NCI-H526 (cell line): Measurements from ENCODE around the gene RFC5.
"Not testable (repeated sequence)": the region's sequence is repeated elsewhere in the genome, so short reads cannot be mapped to it uniquely, and the experiment has no call there.

ENCODE experiments used
- DNase-seq, 2 experiments: peaks; one replicate each; lab custom pipeline; 2025; lab: John Stamatoyannopoulos, UW

Gene RFC5

DNA sequence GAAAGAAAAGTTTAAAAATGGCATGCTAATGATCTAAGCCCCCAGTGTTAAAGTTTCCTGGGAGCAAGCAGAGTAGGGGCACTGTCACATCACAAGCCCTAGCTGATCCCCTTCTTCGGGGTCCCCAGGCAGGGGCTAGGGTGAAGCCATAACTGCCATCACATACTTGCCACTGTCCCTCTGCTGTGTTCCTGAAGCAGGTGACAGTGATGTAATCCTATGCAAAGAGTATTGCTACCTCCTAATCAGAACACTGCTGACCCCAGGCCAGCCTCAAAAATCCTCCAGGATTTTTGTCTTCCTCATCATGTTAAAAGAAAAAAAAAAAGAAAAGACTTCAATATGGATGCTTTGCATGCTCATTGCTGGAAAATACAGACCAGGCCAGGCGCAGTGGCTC lies 1.2 kb upstream of the RFC5 start:
- DNase-seq = no peak

DNA sequence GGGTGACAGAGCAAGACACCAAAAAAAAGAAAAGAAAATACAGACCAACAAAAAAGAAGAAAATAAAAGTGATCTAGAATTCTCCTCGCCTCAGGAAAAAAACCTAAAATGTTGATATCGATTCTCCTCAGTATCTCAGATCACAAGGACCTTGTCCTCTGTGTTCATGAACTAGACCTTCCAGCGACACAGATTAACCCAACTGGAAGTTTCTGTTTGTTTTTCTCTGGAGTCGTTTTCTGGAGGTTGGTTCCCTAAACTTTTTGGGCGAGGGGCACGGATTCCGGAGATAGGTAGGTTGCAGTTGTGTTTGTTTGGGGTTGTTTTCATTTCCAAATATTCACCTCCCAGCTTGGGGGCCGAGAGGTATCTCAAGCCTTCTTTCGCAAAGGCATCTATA lies 559 bp upstream of the RFC5 start:
- no peak for DNase-seq

DNA sequence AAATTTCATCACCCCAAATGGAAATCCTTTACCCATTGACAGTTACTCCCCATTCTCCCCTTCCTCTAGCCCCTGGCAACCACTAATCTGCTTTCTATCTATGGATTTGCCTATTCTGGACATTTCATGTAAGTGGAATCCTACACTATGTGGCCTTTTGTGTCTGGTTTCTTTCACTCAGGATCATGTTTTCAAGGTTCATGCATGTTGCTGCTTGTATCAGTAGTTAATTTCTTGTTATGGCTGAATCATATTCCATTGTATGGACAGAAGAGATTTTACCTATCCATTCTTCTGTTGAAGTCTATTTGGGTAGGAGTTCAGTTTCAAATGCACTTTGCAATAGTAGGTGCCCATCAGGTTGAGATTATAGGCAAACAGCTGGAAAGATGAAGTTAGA lies 1.4 kb downstream of the RFC5 start:
- DNase-seq = no peak

DNA sequence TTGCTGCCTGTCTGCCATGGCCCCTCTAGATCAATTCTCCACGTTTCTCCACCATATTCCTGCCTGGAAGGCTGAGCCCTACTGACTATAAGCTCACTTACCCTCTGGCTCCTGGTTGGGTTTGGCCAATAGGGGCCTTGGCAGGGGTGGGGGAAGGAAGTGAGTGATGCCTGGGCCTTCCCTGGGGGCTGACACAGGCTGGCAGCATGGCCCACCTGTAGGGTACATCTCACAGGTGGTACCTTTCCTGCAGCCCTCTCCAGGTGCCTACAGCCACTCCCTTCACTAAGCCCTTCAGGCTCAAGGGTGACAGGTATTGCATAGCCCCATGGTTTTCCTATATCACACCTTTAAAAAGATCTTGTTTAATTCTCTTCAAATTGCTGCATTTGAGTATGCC lies 3.5 kb downstream of the RFC5 start:
- DNase-seq = no peak

DNA sequence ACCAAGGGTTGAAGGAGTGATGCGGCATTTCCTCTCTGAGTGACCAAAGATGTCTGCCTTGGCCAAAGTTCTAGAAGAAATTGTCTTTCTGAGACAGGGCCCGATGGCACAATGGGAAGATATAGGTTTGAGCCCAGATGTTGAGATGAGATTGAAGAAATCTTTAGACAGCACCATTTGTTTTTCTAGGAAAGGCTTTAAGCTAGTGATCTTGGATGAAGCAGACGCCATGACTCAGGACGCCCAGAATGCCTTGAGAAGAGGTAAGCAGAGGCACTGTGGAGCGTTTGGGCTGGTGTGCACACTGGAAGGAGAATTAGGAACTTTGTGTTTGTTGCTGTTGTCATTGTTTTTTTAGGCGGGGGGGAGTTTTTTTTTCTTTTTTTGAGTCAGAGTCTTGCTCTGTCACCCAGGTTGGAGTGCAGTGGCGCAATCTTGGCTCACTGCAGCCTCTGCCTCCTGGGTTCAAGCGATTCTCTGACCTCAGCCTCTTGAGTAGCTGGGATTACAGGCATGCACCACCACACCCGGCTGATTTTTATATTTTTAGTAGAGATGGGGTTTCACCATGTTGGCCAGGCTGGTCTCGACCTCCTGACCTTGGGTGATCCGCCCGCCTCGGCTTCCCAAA lies 5.7 kb downstream of the RFC5 start:
- not testable (repeated sequence) for DNase-seq

DNA sequence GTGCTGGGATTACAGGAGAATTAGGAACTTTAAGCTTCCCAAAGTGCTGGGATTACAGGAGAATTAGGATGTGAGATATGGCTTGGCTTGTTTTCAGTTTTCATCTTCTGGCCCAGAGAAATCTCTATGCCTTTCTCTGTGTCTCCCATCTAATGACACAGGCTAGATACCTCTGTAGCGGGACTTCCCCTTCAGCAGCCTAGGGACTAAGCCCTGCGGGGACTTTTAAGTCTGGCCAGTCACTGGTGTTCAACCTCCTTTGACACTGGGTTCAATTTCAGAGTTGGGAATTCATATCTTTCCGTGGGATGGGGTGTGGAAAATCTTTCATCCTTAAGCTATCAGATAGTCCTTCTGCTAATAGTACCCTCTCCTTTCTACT lies 6.2 kb downstream of the RFC5 start:
- DNase-seq = no peak

DNA sequence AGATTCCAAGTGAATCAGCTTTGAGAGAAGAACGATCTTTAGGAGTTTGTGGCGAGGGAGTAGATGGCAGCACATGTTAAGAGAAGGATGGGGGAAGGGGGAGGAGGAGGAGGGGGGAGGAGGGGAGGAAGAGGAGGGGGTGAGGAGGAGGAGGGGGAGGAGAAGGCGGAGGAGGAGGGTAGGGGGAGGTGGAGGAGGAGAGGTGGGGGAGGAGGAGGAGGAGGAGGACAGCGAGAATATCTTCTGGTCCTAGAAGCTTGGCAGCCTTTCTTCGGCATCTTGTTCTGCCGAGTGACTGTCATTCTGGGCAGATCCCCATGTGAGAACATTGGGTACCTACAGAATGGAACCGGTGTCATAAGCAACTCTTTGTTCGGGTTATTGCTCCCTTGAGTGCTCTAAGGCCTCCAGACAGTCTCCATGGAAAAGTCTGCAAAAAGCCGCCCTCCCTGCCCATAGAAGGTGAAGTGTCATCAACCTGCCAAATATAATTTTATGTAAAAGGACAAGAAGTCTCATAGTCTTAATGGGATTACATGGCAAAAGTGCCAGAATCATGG lies 6.9 kb downstream of the RFC5 start:
- DNase-seq = peak in 1 of 2 experiments; percentile 13

DNA sequence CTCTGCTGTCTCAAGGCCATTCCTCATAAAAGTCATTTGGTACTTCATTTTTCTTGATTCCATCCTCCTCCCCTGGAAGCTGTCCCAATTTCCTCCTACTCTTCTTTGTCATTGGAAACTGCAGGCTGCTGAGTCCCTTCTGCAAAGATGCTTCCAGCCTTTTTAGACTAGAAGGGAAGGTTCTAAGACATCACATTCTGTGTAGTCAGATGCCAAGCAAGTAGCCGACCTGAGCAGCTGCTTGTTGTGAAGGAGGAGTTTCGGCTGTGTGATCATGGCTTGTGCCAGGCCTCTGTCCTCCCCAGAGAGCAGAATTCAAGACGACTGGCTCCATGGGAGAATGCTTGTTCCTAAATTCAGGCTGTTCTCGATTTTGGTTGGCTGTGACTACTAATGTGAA lies 8.7 kb downstream of the RFC5 start:
- no peak for DNase-seq

DNA sequence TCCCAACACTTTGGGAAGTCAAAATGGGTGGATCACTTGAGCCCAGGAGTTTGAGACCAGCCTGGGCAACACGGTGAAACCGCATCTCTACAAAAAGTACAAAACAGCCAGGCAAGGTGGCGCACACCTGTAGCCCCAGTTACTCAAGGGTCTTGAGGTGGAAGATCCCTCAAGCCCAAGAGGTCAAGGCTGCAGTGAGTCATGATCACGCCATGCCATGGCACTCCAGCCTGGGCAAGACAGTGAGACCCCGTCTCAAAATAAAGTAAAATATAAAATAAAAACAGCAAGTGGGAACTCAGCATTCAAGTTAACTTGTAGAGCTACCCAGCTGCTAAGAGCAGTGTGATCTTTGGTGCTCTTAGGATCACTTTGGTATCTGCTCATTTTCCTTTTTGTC lies 12.7 kb downstream of the RFC5 start:
- DNase-seq = no peak

DNA sequence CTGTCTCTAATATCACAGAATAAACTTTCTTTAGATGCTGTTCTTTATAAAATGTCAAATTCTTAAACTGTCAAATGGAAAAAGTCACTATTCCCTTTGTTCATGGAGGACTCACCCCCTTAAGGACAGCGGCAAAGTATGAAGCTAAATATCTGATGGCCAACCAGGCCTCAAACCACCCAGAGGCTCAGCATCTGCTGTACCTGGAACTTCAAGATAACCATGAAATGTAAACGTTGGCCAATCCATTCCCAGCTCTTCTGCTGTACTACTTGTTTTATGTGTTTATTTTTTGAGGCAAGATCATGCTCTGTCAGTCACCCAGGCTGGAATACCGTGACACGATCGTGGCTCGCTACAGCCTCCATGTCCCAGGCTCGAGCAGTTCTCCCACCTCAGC lies 15.7 kb downstream of the RFC5 start:
- no peak for DNase-seq

DNA sequence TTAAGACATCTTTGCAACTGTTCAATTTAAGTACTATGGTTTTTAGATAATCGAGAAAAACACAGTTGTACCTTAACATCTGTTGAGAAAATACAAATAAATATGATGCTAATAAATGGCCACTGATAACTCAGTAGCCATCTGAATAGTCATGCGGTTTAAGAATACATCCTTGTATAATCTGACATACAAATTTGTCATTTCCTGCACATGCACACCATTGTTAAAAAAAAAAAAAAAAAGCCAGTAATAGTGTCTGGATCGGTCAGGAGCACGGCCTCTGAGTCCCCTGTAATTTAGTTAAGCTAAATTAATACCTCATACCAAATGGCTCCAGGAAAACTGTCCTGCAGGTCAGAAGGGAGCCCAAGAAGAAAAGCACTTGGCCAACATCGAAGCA lies 16.8 kb downstream of the RFC5 start:
- DNase-seq = no peak

DNA sequence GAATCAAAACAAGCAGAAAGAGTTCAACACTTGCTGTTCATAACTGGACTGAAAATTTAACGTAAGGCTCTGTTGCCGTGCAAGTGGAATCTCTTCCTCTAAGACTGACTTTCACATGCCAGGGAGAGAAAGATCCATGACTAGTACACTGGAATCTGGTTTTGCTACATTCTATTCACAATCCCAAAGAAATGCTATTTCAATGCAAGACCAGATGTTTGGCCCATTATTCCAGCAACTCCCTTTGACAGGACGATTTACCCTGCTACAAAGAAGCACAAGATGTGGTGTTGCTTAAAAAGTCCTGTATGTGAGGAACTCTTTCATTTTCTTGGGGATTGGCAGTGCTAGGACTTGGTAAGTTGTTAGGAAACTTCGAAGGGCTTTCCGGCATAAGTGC lies 17.4 kb downstream of the RFC5 start:
- DNase-seq = no peak

DNA sequence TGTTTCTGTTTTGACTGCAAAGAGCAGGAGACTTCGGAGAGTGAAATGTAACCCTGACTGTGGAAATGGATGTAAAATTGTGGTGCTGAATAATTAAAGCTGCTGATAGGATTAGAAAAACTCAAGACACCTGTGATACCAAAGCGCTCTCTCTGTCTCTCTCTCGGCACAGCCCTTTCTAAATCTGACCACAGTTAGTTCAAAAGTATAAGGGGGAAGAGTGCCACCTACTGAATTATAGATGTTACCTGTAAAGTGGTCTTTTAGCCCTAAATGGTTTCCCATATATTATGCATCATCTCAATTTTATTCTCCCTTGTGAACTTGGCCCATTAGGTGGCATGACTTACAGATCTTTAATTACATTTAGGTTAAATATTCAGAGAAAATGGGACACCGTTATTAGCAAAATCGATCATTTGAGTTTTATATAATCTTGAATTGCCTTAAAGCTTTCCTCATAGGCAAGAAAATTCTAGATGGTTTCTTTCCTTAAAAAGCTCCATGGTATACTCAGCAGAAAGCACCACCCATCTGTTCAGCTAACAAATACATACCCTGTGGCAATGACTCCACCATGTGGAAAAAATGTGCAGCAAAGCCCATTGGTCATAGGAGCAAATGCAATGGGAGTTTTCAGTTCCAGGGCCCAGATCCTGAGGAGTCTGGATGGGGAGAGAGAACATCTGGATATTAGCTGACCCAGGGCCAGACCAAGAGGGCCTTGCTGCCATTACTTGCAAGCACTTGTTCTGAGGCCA lies 18.1 kb downstream of the RFC5 start:
- peak; percentile 81 to 82 for DNase-seq

DNA sequence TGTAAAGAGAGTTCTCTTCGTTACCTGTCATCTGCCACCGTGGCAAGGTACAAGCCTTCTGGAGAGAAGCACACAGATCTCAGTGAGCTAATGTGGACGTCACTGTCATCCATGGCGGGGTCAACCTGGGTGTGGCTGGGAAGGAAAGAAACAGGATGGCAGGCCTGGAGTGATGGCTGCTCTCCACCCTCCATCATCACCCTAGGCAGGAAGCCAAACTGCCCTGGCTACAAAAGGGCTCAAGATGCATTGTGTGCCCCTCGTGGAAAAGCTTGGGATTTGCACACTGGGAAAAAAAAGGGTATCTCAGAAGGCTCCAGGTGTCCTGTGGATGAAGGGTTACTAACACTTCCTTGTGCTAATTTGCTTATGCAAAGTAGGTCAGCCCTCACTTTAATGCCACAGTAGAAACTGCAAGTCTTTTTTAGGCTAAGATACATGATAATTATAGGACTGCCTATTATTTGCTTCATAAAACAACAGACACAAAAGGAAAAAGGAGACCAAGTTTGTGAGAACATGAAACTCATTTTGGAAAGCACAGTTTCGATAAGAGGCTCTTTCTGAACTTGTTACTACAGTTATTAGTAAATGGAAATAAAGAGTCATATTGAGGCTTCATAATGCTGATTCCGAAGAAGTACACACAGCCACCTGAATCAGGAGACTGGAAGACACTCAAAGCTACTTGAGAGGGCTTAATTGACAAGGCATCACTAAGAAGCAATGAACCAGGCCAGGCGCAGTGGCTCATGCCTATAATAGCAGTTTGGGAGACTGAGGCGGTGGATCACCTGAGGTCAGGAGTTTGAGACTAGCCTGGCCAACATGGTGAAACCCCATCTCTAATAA lies 18.9 kb downstream of the RFC5 start:
- DNase-seq = peak; percentile 97

DNA sequence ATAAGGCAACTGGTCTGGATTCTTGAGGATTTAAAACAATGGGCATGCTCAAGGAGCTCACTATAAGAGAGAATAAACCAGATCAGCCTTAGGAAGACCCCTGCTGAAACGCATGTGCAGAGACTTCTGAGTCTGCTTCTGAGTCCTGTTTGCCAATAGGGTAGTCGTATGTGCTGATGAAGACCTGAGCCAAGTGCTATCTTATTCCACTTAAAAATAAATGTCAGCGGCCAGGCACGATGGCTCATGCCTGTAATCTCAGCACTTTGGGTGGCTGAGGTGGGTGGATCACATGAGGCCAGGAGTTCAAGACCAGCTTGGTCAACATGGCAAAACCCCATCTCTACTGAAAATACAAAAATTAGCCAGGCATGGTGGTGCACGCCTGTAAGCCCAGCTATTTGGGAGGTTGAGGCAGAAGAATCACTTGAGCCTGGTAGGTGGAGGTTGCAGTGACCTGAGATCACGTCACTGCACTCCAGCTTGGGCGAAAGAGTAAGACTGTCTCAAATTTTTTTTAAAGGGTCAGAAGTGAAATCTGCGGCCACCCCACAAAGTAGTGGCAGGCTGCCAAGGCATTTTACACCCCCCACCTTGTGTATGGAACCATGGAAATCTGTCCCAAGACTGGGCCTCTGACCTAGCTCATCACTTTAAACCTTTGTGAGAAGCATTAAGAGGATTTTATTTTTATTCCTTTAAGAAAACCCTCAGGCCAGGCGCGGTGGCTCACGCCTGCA lies 20.3 kb downstream of the RFC5 start:
- no peak for DNase-seq

DNA sequence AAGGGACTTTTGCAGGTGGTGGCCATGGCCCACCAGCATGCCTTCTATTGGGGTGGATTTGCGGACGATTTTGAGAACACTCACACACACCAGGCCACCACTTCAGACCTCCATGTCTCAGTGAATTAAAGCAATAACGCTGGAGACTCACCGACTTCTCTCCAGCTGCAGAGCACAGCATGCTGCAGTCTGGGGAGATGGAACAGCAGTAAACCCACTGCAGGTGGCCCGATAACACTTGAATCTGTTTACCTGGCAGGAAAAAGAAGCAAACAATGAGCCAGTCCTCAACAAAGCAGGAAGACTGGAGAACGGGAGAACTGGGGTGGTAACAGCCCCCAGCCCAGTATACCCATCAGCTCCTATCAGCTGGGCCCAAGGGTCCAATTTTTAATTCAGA lies 21.6 kb downstream of the RFC5 start:
- DNase-seq = peak in 1 of 2 experiments; percentile 41

DNA sequence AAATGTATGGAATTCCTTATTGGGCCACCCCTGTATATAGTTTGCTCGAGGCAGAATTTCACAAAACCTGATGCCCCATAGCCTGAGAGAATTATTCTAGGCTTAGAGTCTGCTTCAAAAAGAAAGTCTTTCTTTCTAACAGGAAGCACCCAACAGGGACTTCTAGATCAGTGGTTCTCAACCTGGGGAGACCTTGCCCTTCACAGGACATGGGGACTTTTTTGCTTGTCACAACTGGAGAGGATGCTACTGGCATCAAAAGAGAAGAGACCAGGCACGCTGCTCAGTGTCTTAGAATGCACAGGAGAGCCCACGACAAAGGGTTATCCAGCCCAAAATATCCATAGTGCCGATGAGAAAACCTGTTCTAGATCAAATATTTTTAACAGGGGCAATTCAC lies 25.6 kb downstream of the RFC5 start:
- DNase-seq = no peak

DNA sequence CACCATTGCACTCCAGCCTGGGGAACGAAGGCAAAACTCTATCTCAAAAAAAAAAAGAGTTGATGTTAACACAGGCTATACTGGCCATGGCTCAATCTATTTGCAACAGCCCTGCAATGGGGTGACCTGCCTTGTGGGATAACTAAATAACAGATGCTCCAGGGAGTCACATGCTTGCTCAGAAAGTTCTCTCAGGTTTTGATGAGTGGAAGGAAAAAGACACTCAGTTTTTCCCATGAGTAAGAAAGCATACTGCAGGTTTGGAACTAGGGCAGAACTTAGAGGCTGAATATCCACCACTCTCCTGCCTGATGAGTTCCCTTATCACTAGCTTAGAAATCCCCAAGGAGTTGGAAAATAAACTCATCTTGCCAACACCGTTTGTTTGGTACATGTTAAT lies 27.6 kb downstream of the RFC5 start:
- DNase-seq = no peak

DNA sequence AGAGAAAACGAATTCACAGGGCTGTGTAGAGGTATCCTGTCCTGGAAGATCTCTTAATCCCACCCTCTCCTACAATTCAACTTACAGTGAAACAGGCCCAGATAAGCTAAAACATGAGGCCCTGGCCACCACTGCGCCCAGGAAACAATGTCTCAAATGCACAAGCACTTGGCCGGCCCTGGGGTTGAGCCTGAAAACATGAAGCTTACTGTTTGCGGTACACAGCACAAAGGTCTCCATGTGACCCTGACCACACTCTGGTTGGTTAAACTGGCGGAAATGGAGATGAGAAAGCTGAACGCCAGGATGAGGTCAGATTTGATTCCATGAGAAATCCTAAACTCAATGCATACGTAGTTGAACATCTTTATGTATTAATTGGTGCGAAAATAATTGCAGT lies 28.1 kb downstream of the RFC5 start:
- no peak for DNase-seq

DNA sequence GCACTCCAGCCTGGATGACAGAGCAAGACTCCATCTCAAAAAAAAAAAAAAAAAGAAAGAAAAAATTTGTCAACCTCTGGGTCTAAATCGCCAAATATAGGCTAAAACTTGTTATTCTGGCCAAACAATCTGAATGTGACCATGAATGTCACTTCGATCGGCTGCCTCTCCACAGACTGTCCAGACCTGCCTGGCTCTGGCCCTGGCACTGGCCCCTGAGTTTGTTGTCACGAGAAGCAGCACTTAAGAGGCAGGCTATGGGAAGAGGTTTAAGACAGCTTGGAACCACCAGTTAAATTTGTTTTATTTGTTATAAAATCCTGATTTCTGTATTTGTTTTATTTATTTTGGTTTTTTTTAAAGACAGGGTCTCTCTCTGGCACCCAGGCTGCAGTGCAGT lies 29.9 kb downstream of the RFC5 start:
- DNase-seq = no peak

DNA sequence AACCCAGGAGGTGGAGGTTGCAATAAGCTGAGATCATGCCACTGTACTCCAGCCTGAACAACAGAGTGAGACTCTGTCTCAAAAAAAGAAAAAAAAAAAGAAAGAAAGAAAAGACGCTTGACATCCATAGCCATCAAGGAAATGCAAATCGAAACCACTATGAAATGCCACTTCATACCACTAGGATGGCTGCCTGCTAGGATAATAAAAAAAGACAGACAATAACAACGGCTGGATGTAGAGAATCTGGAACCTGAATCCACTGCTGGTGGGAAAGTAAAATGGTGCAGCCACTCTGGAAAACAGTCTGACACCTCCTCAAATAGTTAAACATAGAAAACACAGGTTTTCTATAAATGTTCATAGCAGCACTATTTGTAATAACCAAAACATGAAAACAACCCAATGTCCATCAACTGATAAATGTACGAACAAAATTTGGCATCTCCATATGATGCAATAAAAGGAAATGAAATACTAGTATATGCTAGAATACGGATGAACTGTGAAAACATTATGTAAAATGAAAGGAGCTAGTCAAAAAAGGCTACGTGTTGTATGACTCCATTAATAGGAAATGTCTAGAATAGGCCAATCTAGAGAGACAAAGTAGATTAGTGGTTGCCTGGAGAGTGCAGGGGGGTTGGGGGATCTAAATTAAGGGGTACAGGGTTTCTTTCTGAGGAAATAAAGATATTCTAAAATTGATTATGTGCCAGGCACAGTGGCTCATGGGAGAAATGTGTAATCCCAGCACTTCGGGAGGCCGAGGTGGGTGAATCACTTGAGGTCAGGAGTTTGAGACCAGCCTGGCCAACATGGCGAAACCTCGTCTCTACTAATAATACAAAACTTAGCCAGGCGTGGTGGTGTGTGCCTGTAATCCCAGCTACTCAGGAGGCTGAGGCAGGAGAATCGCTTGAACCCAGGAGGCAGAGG lies 34.7 kb downstream of the RFC5 start:
- no peak for DNase-seq
